Progenitor cell of endocrine pancreas (in vitro differentiated cells): Measurements from ENCODE around the gene EMC6. TPM values are rescaled to one million over a fixed set of nuclear protein-coding genes. Genes with fewer than 3 reads are reported as not detected.

Source experiments
- DNase-seq: peaks from one replicate; pipeline ENCODE4 v3.0.0; 2021; ENCODE audit warnings: low spot score; ENCODE audit not compliant: unreplicated experiment
- H3K27ac Mint-ChIP-seq: 2 replicates; pipeline ENCODE4 v1.8.0; 2021; ENCODE audit warnings: mild to moderate bottlenecking, moderate library complexity, mixed read lengths
- H3K27me3 Mint-ChIP-seq: 2 replicates; pipeline ENCODE4 v1.8.0; 2021; ENCODE audit warnings: mixed read lengths
- H3K36me3 Mint-ChIP-seq: 2 replicates; pipeline ENCODE4 v1.8.0; 2022; ENCODE audit warnings: mixed read lengths; ENCODE audit not compliant: insufficient read depth
- H3K4me1 Mint-ChIP-seq: 2 replicates; pipeline ENCODE4 v1.8.0; 2021; ENCODE audit warnings: low read depth, mixed read lengths
- H3K4me3 Mint-ChIP-seq: 2 replicates; pipeline ENCODE4 v1.8.0; 2021; ENCODE audit warnings: low read depth, mild to moderate bottlenecking, moderate library complexity, mixed read lengths
- H3K9me3 Mint-ChIP-seq: 2 replicates; pipeline ENCODE4 v1.8.0; 2021; ENCODE audit warnings: low read depth, mixed read lengths
- total RNA-seq: library from RNA; stranded (reverse); gene quantifications from 2 replicates; pipeline ENCODE4 v1.2.1, GENCODE V29; 2021
- TF ChIP-seq, protein P1 (sequence below): fragments of 200-600 bp; sonication (generic); IDR thresholded peaks from one replicate; pipeline ENCODE4 v1.5.0; 2021; ENCODE audit warnings: antibody characterized with exemption, mild to moderate bottlenecking; ENCODE audit not compliant: unreplicated experiment

EMC6 gene
- total RNA-seq, 1 donor from 2014 or later: 42.8 TPM

DNA sequence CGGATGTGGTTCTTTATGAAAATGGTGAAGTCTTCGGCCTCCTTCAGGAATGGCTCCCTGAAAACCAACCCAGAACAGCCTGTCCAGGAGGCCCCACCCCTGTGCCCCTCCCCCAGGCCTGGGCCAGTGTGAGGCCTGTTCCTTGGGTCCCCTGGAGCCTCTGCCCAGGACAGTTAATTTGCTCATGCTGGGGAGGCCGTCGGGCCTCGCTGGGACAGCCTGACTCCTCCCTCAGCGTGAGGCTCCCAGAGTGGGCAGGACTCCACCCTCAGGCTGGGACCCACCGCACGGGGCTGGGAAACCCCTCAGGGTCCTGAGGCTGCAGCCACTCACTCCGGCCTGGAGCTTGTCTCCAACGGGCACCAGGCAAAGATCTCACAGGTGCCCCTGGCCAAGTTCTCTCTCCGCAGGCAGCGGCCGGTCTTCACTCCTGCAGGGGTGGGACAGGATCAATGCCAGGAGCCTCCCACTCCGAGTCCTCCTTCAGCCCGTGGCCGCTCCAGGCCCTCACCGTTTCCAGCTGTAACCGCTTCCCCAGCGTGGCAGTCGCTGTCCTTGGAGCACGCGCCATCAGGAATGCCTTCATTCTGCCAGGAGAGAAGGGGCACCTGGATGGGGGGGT is 21.6 kb downstream of the EMC6 start:
- peaks cover 21% of the 10 kb centered on the region for H3K27me3 Mint-ChIP-seq
- H3K27ac Mint-ChIP-seq: no peak overlapping the region
- H3K4me3 Mint-ChIP-seq: no peak overlapping the region
- H3K36me3 Mint-ChIP-seq: no peaks in the 10 kb centered on the region
- H3K4me1 Mint-ChIP-seq: no peaks in the 10 kb centered on the region
- no peaks in the 10 kb centered on the region for H3K9me3 Mint-ChIP-seq
- DNase-seq: no peak
- TF ChIP-seq, protein P1, sequence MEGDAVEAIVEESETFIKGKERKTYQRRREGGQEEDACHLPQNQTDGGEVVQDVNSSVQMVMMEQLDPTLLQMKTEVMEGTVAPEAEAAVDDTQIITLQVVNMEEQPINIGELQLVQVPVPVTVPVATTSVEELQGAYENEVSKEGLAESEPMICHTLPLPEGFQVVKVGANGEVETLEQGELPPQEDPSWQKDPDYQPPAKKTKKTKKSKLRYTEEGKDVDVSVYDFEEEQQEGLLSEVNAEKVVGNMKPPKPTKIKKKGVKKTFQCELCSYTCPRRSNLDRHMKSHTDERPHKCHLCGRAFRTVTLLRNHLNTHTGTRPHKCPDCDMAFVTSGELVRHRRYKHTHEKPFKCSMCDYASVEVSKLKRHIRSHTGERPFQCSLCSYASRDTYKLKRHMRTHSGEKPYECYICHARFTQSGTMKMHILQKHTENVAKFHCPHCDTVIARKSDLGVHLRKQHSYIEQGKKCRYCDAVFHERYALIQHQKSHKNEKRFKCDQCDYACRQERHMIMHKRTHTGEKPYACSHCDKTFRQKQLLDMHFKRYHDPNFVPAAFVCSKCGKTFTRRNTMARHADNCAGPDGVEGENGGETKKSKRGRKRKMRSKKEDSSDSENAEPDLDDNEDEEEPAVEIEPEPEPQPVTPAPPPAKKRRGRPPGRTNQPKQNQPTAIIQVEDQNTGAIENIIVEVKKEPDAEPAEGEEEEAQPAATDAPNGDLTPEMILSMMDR: no peak

DNA sequence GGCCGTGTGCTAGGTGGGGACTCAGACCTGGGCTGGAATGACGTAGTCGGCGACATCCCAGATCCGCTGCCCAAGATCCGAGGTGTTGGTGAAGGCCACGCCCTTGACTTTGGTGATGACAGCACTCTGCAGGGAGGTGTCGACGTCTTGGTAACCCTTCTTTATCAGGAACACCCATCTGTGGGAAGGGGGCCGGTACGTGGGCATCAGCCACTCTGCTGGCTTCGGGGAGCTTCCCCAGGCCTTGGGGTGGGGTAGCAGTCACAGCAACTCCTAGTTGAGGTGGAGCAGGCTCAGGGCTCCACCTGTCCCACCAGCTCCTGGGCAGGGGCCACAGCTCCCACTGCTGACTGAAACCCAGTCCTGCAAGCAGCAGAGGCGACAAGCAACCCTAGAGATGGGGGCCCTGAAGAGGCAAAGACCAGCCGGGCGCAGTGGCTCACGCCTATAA is 23.0 kb downstream of the EMC6 start:
- H3K4me3 Mint-ChIP-seq: no peak overlapping the region
- DNase-seq: no peak
- no peaks in the 10 kb centered on the region for H3K36me3 Mint-ChIP-seq
- TF ChIP-seq, protein P1: no peak
- H3K9me3 Mint-ChIP-seq: no peaks in the 10 kb centered on the region
- H3K27ac Mint-ChIP-seq: no peak overlapping the region
- peaks cover 1% of the 10 kb centered on the region for H3K4me1 Mint-ChIP-seq
- peaks cover 32% of the 10 kb centered on the region for H3K27me3 Mint-ChIP-seq

DNA sequence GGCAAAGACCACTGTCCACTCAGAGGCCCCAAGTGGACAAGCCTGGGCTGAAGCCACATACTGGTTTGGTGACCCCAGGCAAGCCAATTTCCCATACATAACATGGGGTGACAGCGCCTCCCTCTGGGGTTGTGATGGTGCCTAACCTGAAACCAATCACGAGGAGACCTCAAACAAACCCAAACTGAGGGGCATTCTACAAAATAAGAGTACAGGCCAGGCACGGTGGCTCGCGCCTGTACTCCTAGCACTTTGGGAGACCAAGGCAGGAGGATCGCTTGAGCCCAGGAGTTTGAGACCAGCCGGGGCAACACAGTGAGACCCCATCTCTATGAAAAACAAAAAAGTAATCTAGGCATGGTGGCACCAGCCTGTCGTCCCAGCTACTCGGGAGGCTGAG is 23.7 kb downstream of the EMC6 start:
- H3K36me3 Mint-ChIP-seq: no peaks in the 10 kb centered on the region
- peaks cover 39% of the 10 kb centered on the region for H3K27me3 Mint-ChIP-seq
- H3K9me3 Mint-ChIP-seq: no peaks in the 10 kb centered on the region
- no peak for DNase-seq
- H3K4me1 Mint-ChIP-seq: peaks cover 1% of the 10 kb centered on the region
- H3K4me3 Mint-ChIP-seq: no peak overlapping the region
- H3K27ac Mint-ChIP-seq: no peak overlapping the region
- TF ChIP-seq, protein P1: no peak

DNA sequence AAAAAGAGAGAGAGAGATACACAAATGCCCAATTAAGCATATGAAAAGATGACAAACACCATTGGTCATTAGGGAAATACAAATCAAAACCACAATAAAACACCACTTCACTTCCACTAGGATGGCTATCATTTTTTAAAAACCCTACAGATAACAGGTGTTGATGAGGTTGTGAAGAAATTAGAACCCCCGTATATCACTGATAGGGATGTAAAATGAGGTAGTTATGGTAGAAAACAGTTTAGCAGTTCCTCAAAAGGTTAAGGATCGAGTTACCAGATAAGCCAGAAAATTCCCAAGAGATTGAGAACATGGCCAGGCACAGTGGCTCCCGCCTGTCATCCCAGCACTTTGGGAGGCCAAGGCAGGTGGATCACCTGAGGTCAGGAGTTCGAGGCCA is 24.5 kb downstream of the EMC6 start:
- no peak for DNase-seq
- peaks cover 47% of the 10 kb centered on the region for H3K27me3 Mint-ChIP-seq
- H3K27ac Mint-ChIP-seq: no peak overlapping the region
- H3K4me3 Mint-ChIP-seq: no peak overlapping the region
- no peaks in the 10 kb centered on the region for H3K9me3 Mint-ChIP-seq
- TF ChIP-seq, protein P1: no peak
- peaks cover 1% of the 10 kb centered on the region for H3K4me1 Mint-ChIP-seq
- no peaks in the 10 kb centered on the region for H3K36me3 Mint-ChIP-seq

DNA sequence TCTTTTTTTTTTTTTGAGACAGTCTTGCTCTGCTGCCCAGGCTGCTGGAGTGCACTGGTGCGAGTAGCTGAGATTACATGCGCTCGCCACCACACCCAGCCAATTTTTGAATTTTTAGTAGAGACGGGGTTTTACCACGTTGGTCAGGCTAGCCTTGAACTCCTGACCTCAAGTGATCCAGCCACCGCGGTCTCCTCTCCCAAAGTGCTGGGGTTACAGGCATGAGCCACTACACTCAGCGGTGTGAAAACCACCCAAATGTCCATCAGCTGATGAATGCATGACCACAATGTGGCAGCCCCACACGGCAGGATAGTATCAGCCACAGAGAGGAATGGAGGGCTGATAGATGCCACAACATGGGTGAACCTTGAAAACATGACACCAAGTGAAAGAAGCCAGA is 25.2 kb downstream of the EMC6 start:
- Mint-ChIP-seq H3K27me3 (peaks cover 50% of the 10 kb centered on the region), H3K27ac (no peak overlapping the region), H3K9me3 (no peaks in the 10 kb centered on the region), H3K4me3 (no peak overlapping the region), H3K4me1 (peaks cover 1% of the 10 kb centered on the region), H3K36me3 (no peaks in the 10 kb centered on the region)
- no peak for DNase-seq
- TF ChIP-seq, protein P1: no peak
